HL-60/S4 (cell line): ENCODE data around the gene CYP39A1.

ENCODE experiments used
- in situ Hi-C: fragments of 300-500 bp; cut with MboI; formaldehyde crosslinking; loops from 2 replicates; pipeline ENCODE4 v1.14.3; 2022; ENCODE audit warnings: low sequenced_read_pairs

The CYP39A1 gene

DNA sequence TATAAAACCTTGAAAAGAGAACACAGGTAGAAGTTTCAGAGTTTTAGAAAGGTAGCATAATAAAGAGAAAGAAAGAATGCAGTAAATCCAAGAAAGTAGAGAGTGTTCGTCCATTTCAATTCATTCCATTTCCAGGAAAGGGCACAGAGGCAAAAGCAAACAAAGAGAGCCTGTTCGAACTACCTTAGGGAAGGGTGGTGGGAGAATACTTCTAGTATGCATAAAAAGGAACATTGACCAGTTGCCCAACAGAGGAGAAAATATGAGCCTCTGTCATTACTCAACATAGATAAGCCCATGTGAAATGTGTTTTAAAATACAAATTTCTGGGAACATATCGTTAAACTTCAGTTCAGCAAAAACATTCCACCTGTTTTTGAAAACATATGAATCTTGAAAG, 60.6 kb downstream of the CYP39A1 start:
- in situ Hi-C loops = no loop called here

DNA sequence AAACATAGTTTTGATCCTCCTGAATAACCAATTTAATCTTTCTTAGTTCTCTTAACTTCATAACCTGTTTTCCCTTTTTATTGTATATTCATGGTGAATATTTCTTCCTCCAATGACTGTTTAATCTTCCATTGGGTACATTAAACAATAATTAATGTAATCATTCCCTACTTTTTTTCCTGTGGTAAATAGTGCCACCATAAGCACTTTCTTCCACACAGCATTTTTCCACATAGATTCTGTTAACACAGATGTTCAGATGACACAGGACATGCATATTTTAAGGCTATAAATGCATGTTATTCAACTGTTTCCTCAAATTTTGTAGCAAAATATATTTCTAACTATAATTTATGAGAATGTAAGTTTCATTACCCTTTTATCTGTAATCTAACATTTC, 61.9 kb downstream of the CYP39A1 start:
- in situ Hi-C loops = no loop called here

DNA sequence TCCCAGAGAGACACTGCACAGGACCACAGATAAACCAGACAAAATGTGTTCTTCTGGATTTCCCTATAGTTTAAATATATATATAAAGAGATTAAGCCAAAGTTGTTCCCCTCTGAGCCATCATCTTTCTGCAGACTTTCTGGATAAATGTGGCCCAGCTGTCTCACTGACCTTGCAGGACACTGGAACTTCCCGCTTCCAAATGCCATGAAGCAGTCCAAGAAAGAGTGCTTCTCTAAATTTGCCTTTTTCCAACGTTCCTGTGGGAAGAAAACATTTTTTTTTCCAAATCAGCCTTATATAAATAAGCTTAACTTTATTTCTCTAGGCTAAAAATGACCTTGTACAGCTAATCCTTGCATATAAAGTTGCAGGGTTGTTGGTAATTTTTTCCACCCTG, 65.7 kb downstream of the CYP39A1 start:
- in situ Hi-C loops = no loop called here

DNA sequence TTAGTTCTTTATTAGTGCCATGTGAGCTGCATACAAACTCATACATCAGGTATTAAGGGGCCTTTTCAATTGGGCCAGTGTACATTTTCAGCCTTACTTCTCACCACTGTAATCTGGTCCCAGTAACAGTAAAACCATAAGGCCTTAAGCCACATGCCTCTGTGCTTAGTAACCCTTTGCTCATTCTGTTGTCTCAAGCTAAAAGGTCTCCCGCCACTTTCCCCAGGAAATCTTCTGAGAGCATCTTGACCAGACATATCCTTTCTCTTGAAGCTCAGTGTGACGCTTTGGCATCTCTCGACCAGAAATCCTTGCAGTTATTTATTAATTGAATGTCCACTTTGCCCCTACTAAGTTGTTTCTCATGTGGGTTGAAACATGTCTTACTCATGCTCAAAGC, 68.0 kb downstream of the CYP39A1 start:
- in situ Hi-C loops = no loop called here

GRCh38 chr6:46583721-46584120, 68.9 kb downstream of the CYP39A1 start:
- in situ Hi-C loops = no loop called here

DNA sequence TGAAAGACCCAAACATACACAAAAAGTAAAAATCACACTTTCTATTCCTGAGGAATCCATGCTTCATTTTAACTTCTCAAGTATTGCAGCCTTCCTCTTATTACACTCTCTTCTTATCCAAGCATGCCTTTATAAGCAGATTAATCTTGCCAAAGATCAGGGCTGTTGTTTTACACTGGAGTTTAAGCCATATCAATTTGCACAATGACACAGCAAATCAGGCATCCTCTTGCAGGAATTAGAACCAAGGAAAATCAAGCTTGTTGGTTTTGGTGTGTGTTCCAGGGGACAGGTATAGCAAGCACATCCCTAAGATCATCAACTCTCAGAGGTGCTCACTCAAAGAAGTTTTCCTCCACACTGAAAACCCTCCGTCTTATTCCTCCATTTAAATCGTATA, 69.5 kb downstream of the CYP39A1 start:
- in situ Hi-C loops = no loop called here

DNA sequence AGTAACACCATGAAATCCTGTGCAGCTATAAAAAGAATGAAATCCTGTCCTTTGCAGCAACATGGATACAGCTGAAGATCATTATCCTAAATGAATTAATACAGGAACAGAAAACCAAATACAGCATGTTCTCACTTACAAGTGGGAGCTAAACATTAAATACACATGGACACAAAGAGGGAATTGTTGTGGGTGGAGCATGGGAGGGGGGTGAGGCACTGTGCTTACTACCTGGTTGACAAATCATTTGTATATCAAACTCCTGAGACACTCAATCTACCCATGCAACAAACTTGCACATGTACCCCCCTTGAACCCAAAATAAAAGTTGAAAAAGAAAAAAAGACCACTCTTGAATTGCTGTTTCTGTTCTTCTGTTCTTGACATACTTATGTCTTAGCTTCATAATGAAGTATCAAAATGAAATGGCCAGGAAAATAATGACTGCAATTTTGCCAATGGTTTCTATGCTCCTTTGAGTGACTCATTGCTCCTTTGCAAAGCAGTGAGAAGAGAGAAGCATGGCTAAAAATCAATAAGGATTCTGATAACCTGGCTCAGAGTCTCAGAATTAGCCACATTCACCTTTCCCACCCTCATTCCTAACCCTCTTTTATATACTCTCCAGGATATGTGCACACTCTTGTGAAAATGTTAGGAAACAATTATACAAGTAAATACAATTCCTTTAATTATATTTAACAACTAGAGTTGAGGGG, 71.0 kb downstream of the CYP39A1 start:
- in situ Hi-C loops = no loop called here

- in situ Hi-C loops = no loop called here
Measured at GRCh38 chr6:46575530-46575929, 77.1 kb downstream of the CYP39A1 start.

GRCh38 chr6:46573140-46573539, 79.5 kb downstream of the CYP39A1 start:
- in situ Hi-C loops = no loop called here

DNA sequence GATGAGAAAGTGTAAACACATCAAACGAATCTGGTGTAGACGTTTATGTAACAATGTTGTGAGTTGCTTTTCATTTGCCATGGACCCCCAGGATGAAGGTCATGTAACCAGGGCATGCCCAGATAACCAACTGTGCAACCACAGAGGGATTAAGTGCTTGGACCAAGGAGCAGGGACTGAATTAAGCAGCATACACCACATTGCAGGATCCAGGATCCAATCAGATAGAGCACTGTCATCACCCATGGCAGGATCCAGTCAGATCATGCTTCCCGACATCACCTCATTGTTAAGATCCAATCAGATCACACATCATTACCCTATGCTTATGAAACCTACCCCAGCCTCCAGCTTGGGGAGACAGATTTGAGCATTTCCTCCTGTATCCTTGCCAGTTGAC, 87.1 kb downstream of the CYP39A1 start:
- in situ Hi-C loops = no loop called here

GRCh38 chr6:46563924-46564323, 88.7 kb downstream of the CYP39A1 start:
- in situ Hi-C loops = no loop called here

GRCh38 chr6:46556053-46556452, 96.6 kb downstream of the CYP39A1 start:
- in situ Hi-C loops = no loop called here

GRCh38 chr6:46555129-46555528, 97.5 kb downstream of the CYP39A1 start:
- in situ Hi-C loops = no loop called here

DNA sequence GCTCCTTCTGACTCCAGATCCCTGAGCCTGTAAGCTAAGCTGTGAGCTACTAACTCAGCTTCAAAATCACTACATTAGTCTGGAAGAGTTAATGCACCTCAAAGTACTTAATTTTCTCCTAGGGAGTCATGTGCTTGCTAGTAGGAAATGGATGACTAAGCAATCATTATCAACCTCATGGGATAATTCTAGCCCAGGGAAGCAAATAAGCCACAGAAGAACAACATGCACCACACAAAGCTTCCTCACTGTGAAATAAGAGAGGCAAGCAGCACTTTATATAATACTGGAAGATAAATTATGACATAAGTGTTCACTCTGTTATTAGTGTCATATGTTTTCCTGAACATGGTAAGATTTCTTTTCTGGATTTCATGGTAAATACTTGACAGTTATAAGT, 103.5 kb downstream of the CYP39A1 start:
- in situ Hi-C loops = no loop called here

- in situ Hi-C loops = no loop called here
Measured at GRCh38 chr6:46541556-46541955, 111.1 kb downstream of the CYP39A1 start.

- in situ Hi-C loops = no loop called here
Measured at GRCh38 chr6:46539866-46540265, 112.8 kb downstream of the CYP39A1 start.

- in situ Hi-C loops = no loop called here
Measured at GRCh38 chr6:46538800-46539480, 113.7 kb downstream of the CYP39A1 start.

- in situ Hi-C loops = no loop called here
Measured at GRCh38 chr6:46530896-46531295, 121.7 kb downstream of the CYP39A1 start.

- in situ Hi-C loops = no loop called here
Measured at GRCh38 chr6:46528961-46529750, 123.5 kb downstream of the CYP39A1 start.

GRCh38 chr6:46526607-46527006, 126.0 kb downstream of the CYP39A1 start:
- in situ Hi-C loops = no loop called here

DNA sequence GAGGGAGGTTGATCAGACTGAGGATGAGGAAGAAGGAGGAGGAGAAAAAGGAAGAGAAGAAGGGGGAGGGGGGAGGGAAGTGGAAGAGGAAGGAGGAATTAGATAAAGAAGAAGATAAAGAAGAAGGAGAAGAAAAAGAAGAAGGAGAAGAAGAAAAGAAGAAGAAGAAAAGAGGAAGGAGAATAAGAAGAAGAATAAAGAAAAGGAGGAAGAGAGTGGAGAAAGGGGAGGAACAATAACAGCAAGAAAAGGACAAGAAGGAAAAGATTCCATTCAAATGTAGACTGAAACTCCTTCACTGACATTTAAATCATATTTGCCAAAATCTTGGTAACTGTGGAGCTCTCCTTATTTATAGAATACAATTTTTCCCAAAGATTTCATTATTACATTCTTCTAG, 127.0 kb downstream of the CYP39A1 start:
- in situ Hi-C loops = no loop called here

DNA sequence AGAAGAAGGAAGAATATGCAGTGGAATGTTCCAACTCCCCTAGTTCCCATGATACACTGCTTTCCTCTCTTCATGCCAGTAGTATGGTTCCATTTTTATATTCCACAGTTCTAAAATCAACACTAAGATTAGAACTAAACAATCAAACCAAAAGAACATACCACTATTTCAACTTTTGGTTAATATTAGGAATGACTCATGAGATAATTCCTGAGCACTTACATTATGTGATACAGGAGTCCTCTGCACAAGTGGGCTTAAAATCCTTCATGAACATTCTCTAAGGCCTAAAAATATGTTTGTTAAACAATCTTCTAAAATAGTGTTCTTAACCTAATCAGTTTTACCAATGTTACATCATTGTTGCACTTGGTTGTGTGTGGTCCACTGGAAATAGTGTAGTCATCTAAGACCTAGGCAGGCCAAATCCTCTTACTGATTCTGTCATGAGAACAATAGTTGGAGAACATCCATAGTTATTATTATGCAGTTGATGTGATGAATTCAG, 131.1 kb downstream of the CYP39A1 start:
- in situ Hi-C loops = no loop called here
